Measurements from ENCODE around the gene PRR33. TPM values are rescaled to one million over a fixed set of nuclear protein-coding genes. Genes with fewer than 3 reads are reported as not detected.

PRR33 gene
- total RNA-seq, 4 donors from 2014 or later = not detected

- H3K27ac ChIP-seq = peak overlapping the region in 2 of 4 donors; percentile 66 to 68
- no peak for DNase-seq (ENCODE audit: low spot score in 2 of 2)
- H3K4me1 ChIP-seq = peaks cover 0 to 51% (median 3%) of the 10 kb centered on the region in 4 donors
- no peak for TF ChIP-seq EP300 (IDR thresholded peaks at IDR 0.05)
- TF ChIP-seq, protein P1, sequence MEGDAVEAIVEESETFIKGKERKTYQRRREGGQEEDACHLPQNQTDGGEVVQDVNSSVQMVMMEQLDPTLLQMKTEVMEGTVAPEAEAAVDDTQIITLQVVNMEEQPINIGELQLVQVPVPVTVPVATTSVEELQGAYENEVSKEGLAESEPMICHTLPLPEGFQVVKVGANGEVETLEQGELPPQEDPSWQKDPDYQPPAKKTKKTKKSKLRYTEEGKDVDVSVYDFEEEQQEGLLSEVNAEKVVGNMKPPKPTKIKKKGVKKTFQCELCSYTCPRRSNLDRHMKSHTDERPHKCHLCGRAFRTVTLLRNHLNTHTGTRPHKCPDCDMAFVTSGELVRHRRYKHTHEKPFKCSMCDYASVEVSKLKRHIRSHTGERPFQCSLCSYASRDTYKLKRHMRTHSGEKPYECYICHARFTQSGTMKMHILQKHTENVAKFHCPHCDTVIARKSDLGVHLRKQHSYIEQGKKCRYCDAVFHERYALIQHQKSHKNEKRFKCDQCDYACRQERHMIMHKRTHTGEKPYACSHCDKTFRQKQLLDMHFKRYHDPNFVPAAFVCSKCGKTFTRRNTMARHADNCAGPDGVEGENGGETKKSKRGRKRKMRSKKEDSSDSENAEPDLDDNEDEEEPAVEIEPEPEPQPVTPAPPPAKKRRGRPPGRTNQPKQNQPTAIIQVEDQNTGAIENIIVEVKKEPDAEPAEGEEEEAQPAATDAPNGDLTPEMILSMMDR (IDR thresholded peaks at IDR 0.05) = no peak
- no peak for TF ChIP-seq POLR2A (IDR thresholded peaks at IDR 0.05)
- H3K9me3 ChIP-seq = no peaks in the 10 kb centered on the region
- H3K36me3 ChIP-seq = no peaks in the 10 kb centered on the region
- 84 to 86% methylated on average over 25 of the region's 25 CpGs for WGBS, 2 donors
- H3K4me3 ChIP-seq = no peak overlapping the region
- no peaks in the 10 kb centered on the region for H3K27me3 ChIP-seq
These were observed 38.1 kb upstream of the PRR33 start for GRCh38 chr11:1929621-1930461.

GRCh38 chr11:1928891-1929541 lies 37.3 kb upstream of the PRR33 start:
- DNase-seq (ENCODE audit: low spot score in 2 of 2) = no peak
- H3K4me1 ChIP-seq = peaks cover 0 to 57% (median 3%) of the 10 kb centered on the region in 4 donors
- no peaks in the 10 kb centered on the region for H3K27me3 ChIP-seq
- H3K36me3 ChIP-seq = no peaks in the 10 kb centered on the region
- H3K27ac ChIP-seq = peak overlapping the region in 2 of 4 donors; percentile 66 to 76
- H3K4me3 ChIP-seq = no peak overlapping the region
- WGBS, 2 donors = 87 to 91% methylated on average over 33 to 35 of the region's 35 CpGs
- no peak for TF ChIP-seq POLR2A (IDR thresholded peaks at IDR 0.05)
- TF ChIP-seq EP300 (IDR thresholded peaks at IDR 0.05) = no peak
- no peaks in the 10 kb centered on the region for H3K9me3 ChIP-seq

GRCh38 chr11:1928470-1928890 lies 36.8 kb upstream of the PRR33 start:
- Histone ChIP-seq H3K27ac (peak overlapping the region in 3 of 4 donors; percentile 53 to 76 (median 60)), H3K4me1 (peaks cover 0 to 57% (median 3%) of the 10 kb centered on the region in 4 donors), H3K27me3 (no peaks in the 10 kb centered on the region), H3K4me3 (no peak overlapping the region), H3K9me3 (no peaks in the 10 kb centered on the region), H3K36me3 (no peaks in the 10 kb centered on the region)
- TF ChIP-seq EP300 (IDR thresholded peaks at IDR 0.05) = no peak
- TF ChIP-seq, protein P1 (IDR thresholded peaks at IDR 0.05) = no peak
- TF ChIP-seq POLR2A (IDR thresholded peaks at IDR 0.05) = no peak
- WGBS, 2 donors = 44 to 73% methylated on average over 8 to 13 of the region's 13 CpGs
- DNase-seq (ENCODE audit: low spot score in 2 of 2) = no peak

GRCh38 chr11:1927848-1928469 lies 36.3 kb upstream of the PRR33 start:
- Histone ChIP-seq H3K27me3 (no peaks in the 10 kb centered on the region), H3K27ac (peak overlapping the region in 3 of 4 donors; percentile 53 to 76 (median 60)), H3K4me3 (no peak overlapping the region), H3K36me3 (no peaks in the 10 kb centered on the region), H3K4me1 (peaks cover 0 to 61% (median 3%) of the 10 kb centered on the region in 4 donors), H3K9me3 (no peaks in the 10 kb centered on the region)
- no peak for DNase-seq (ENCODE audit: low spot score in 2 of 2)
- TF ChIP-seq EP300 (IDR thresholded peaks at IDR 0.05) (no peak), POLR2A (IDR thresholded peaks at IDR 0.05) (no peak)
- TF ChIP-seq, protein P1 (IDR thresholded peaks at IDR 0.05) = no peak
- WGBS, 2 donors = 71 to 88% methylated on average over 13 to 14 of the region's 20 CpGs

DNA sequence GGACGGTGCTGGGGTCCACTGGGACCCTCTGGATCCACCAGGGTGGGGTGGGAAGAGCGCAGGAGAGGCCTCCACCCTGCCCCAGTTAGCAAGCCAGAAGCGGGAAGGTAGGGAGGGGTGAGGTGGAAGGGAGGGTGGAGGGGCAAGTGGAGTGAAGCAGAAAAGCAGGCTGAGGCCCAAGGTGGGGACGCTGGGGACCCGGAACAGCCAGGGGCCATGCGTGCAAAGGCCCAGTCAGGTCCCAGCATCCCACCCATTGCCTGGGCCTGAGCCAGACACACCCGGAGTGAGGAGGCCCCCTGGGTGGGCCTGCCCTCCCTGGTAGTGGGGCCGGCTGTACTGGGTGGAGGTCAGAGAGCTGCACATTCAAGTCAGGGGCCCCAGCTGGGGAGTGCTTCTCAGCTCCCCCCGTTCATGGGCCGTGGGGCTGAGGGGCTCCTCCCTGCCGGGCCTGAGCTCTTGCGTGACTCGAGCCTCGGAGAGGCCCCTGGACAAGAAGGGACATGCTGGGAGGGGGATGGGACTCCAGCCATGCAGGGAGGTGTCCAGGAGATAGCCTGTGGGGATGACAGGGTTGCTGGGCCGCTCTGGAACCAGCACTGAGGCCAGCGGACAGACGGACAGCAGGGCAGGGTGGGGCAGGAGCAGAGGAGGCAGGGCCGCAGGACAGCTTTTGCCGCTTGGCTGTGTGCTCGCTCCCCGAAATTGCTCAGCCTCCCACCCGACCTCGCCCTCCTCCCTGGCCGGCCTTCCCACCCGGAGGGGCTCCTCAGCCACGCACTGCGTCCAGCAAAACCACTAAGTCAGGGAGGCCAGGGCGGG lies 35.5 kb upstream of the PRR33 start:
- TF ChIP-seq EP300 (IDR thresholded peaks at IDR 0.05) (no peak), POLR2A (IDR thresholded peaks at IDR 0.05) (no peak)
- TF ChIP-seq, protein P1 (IDR thresholded peaks at IDR 0.05) = no peak
- Histone ChIP-seq H3K9me3 (no peaks in the 10 kb centered on the region), H3K27ac (peak overlapping the region in 2 of 4 donors; percentile 60 to 76), H3K4me1 (peaks cover 0 to 66% (median 3%) of the 10 kb centered on the region in 4 donors), H3K4me3 (no peak overlapping the region), H3K36me3 (no peaks in the 10 kb centered on the region), H3K27me3 (no peaks in the 10 kb centered on the region)
- no peak for DNase-seq (ENCODE audit: low spot score in 2 of 2)
- WGBS, 2 donors = 59 to 62% methylated on average over 21 to 28 of the region's 28 CpGs
